ENCODE results near the gene HOXC10. TPM values are rescaled to one million over a fixed set of nuclear protein-coding genes. Genes with fewer than 3 reads are reported as not detected.

Gene HOXC10
- total RNA-seq, 1 experiment from 2014 or later = 3.8 TPM

DNA sequence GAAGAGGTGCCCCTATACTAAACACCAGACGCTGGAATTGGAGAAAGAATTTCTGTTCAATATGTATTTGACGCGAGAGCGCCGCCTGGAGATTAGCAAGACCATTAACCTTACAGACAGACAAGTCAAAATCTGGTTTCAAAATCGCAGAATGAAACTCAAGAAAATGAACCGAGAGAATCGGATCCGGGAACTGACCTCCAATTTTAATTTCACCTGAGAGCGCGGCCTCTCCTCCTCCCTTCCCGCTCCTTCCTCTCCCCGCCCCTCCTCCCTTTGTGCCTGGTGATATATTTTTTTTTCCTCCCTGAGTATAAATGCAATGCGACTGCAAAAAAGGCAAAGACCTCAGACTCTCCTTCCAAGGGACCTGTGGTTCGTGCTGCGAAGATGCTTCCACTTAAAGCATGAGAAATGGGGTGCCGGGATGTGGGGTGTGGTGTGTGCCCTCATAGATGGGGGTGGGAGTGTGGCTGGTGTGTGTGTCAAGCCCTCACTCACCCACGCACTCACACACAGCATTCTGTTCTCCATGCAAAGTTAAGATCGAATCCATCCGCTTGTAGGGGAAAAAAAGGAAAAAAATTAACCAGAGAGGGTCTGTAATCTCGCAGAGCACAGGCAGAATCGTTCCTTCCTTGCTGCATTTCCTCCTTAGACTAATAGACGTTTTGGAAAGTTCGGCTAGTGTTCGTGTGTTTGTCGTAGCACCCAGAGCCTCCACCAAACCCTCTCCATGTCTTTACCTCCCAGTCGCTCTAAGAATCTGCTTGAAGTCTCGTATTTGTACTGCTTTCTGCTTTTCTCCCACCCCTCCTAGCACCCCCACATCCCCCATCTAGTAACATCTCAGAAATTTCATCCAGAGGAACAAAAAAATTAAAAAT is 4.5 kb downstream of the HOXC10 start (continued):
- TF ChIP-seq, protein P1, sequence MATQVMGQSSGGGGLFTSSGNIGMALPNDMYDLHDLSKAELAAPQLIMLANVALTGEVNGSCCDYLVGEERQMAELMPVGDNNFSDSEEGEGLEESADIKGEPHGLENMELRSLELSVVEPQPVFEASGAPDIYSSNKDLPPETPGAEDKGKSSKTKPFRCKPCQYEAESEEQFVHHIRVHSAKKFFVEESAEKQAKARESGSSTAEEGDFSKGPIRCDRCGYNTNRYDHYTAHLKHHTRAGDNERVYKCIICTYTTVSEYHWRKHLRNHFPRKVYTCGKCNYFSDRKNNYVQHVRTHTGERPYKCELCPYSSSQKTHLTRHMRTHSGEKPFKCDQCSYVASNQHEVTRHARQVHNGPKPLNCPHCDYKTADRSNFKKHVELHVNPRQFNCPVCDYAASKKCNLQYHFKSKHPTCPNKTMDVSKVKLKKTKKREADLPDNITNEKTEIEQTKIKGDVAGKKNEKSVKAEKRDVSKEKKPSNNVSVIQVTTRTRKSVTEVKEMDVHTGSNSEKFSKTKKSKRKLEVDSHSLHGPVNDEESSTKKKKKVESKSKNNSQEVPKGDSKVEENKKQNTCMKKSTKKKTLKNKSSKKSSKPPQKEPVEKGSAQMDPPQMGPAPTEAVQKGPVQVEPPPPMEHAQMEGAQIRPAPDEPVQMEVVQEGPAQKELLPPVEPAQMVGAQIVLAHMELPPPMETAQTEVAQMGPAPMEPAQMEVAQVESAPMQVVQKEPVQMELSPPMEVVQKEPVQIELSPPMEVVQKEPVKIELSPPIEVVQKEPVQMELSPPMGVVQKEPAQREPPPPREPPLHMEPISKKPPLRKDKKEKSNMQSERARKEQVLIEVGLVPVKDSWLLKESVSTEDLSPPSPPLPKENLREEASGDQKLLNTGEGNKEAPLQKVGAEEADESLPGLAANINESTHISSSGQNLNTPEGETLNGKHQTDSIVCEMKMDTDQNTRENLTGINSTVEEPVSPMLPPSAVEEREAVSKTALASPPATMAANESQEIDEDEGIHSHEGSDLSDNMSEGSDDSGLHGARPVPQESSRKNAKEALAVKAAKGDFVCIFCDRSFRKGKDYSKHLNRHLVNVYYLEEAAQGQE (IDR thresholded peaks at IDR 0.05; ENCODE audit: low read depth) = no peak
- TF ChIP-seq EZH2 (IDR thresholded peaks at IDR 0.05) (no peak), EGR1 (IDR thresholded peaks at IDR 0.05; ENCODE audit: low read depth) (no peak), POLR2A (IDR thresholded peaks at IDR 0.05; ENCODE audit: borderline replicate concordance, extremely low read depth, insufficient read depth, insufficient read length) (no peak), SRF (IDR thresholded peaks at IDR 0.05; ENCODE audit: low read depth) (no peak), FOSL1 (IDR thresholded peaks at IDR 0.05; ENCODE audit: low read depth) (no peak)
- TF ChIP-seq, protein P2, sequence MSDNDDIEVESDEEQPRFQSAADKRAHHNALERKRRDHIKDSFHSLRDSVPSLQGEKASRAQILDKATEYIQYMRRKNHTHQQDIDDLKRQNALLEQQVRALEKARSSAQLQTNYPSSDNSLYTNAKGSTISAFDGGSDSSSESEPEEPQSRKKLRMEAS (IDR thresholded peaks at IDR 0.05) = no peak
- TF ChIP-seq, protein P3, sequence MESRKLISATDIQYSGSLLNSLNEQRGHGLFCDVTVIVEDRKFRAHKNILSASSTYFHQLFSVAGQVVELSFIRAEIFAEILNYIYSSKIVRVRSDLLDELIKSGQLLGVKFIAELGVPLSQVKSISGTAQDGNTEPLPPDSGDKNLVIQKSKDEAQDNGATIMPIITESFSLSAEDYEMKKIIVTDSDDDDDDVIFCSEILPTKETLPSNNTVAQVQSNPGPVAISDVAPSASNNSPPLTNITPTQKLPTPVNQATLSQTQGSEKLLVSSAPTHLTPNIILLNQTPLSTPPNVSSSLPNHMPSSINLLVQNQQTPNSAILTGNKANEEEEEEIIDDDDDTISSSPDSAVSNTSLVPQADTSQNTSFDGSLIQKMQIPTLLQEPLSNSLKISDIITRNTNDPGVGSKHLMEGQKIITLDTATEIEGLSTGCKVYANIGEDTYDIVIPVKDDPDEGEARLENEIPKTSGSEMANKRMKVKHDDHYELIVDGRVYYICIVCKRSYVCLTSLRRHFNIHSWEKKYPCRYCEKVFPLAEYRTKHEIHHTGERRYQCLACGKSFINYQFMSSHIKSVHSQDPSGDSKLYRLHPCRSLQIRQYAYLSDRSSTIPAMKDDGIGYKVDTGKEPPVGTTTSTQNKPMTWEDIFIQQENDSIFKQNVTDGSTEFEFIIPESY (IDR thresholded peaks at IDR 0.05; ENCODE audit: extremely low read depth, insufficient replicate concordance, low read length) = no peak
